HepG2 (cell line): ENCODE results near the gene HNRNPAB. TPM values are rescaled to one million over a fixed set of nuclear protein-coding genes. Genes with fewer than 3 reads are reported as not detected.

ENCODE experiments used
- ATAC-seq: fragments of 200-7000 bp; cut with Tn5 transposase; 3 replicates; pipeline ENCODE4 v1.9.1; 2020; ENCODE audit warnings: mild to moderate bottlenecking, moderate library complexity
- BruUV-seq: library from RNA; stranded (reverse); fragments of 400-500 nt; replicated peaks from 2 replicates; lab custom pipeline; 2021; lab: Mats Ljungman, UMichigan
- CTCF ChIA-PET: fragments of 300-600 bp; formaldehyde crosslinking; extraction: SDS; loops from one replicate; lab custom pipeline; 2021; ENCODE audit warnings: low total read pairs, inconsistent platforms, low intra/inter-chr PET ratio; lab: Yijun Ruan, JAX
- POLR2A ChIA-PET: fragments of 350-600 bp; sonication (Branson Sonifier 250); formaldehyde crosslinking; loops from one replicate; lab custom pipeline; 2020; ENCODE audit warnings: antibody characterized with exemption, inconsistent platforms; lab: Yijun Ruan, JAX
- DNase-seq: peaks from one replicate; pipeline ENCODE4 v3.0.0-alpha.2; 2015; ENCODE audit warnings: low spot score
- FAIRE-seq: peaks from 3 replicates; lab custom pipeline; 2011; peaks lifted over from hg19 to GRCh38; lab: Jason Lieb, UNC
- H2AFZ ChIP-seq: one replicate; pipeline ENCODE4 v1.6.1; 2011; ENCODE audit warnings: low read length, inconsistent platforms
- H3K27ac ChIP-seq: fragments of 300-600 bp; 3 replicates; pipeline ENCODE4 v1.8.0; 2011; ENCODE audit warnings: mixed run types, mild to moderate bottlenecking, mixed read lengths, low read length, inconsistent platforms; ENCODE audit not compliant: insufficient read depth; ENCODE audit errors: extremely low read length
- H3K27me3 ChIP-seq, 2 experiments: fragments of 200-600 bp in 1 of 2; 2 replicates in 1 of 2; 3 replicates in 1 of 2; pipeline versions ENCODE4 v1.6.0 to v1.8.0; 2011; ENCODE audit warnings: low read length in 2 of 2, mild to moderate bottlenecking in 2 of 2, moderate library complexity in 2 of 2, inconsistent platforms in 1 of 2; ENCODE audit not compliant: insufficient read depth in 2 of 2, control insufficient read depth in 1 of 2
- H3K36me3 ChIP-seq, 2 experiments: fragments of 200-600 bp in 1 of 2; replicated peaks in 1 of 2; 2 replicates in 1 of 2; 3 replicates in 1 of 2; pipeline versions ENCODE4 v1.5.1 to v1.8.0; 2011; ENCODE audit warnings: low read length in 2 of 2, inconsistent platforms in 1 of 2; ENCODE audit not compliant: insufficient read depth in 2 of 2, control insufficient read depth in 1 of 2
- H3K4me1 ChIP-seq: 2 replicates; pipeline ENCODE4 v1.5.1; 2012; ENCODE audit warnings: low read length, inconsistent platforms; ENCODE audit not compliant: insufficient read depth
- H3K4me2 ChIP-seq: 2 replicates; pipeline ENCODE4 v1.6.0; 2011; ENCODE audit warnings: low read depth, low read length, inconsistent platforms
- H3K4me3 ChIP-seq, 3 experiments: fragments of 200-600 bp in 1 of 3; sonication (generic), shearing (Covaris generic) in 1 of 3; replicated peaks in 1 of 3; 2 replicates each; pipeline ENCODE4 v1.5.1; 2011 to 2016; ENCODE audit warnings: low read length in 3 of 3, inconsistent platforms in 2 of 3, low read depth in 2 of 3, mild to moderate bottlenecking in 2 of 3, control low read depth in 1 of 3, mixed read lengths in 1 of 3; ENCODE audit not compliant: insufficient read depth in 1 of 3
- H3K79me2 ChIP-seq: one replicate; pipeline ENCODE4 v1.6.1; 2011; ENCODE audit warnings: low read length, inconsistent platforms; ENCODE audit not compliant: insufficient read depth
- H3K9ac ChIP-seq: 2 replicates; pipeline ENCODE4 v1.6.0; 2011; ENCODE audit warnings: mild to moderate bottlenecking, low read depth, low read length, inconsistent platforms; ENCODE audit not compliant: insufficient read depth
- H3K9me3 ChIP-seq: 2 replicates; pipeline ENCODE4 v1.5.1; 2012; ENCODE audit warnings: mild to moderate bottlenecking, low read length
- H4K20me1 ChIP-seq: 2 replicates; pipeline ENCODE4 v1.6.0; 2011; ENCODE audit warnings: inconsistent platforms, mild to moderate bottlenecking, low read length, moderate library complexity; ENCODE audit not compliant: insufficient read depth
- ARHGAP35 ChIP-seq: sonication (generic); formaldehyde crosslinking; IDR thresholded peaks from 2 replicates; pipeline ENCODE4 v1.9.0; 2022; ENCODE audit warnings: mild to moderate bottlenecking, inconsistent platforms, moderate library complexity, missing genetic modification reagents, borderline replicate concordance
- GRHL1 ChIP-seq: sonication (generic); formaldehyde crosslinking; conservative IDR thresholded peaks from 2 replicates; pipeline ENCODE4 v1.8.0; 2022; ENCODE audit warnings: missing genetic modification reagents
- GTF3A ChIP-seq: sonication (generic); formaldehyde crosslinking; conservative IDR thresholded peaks from 2 replicates; pipeline ENCODE4 v1.4.0; 2020; ENCODE audit warnings: mild to moderate bottlenecking, missing genetic modification reagents
- NFAT5 ChIP-seq: sonication (generic); formaldehyde crosslinking; IDR thresholded peaks from 2 replicates; pipeline ENCODE4 v1.4.0; 2020; ENCODE audit warnings: missing genetic modification reagents
- PPARG ChIP-seq: conservative IDR thresholded peaks from 2 replicates; pipeline ENCODE4 v1.6.1; 2016; ENCODE audit warnings: missing biosample characterization, missing genetic modification reagents
- SIX1 ChIP-seq: sonication (generic); formaldehyde crosslinking; IDR thresholded peaks from 2 replicates; pipeline ENCODE4 v1.4.0; 2020; ENCODE audit warnings: missing genetic modification reagents, borderline replicate concordance
- YY1 ChIP-seq: IDR thresholded peaks from 2 replicates; pipeline ENCODE4 v1.6.1; 2011; ENCODE audit warnings: low read length, low read depth, moderate library complexity, mild to moderate bottlenecking; ENCODE audit not compliant: insufficient read depth, insufficient replicate concordance
- ZNF256 ChIP-seq: sonication (generic); formaldehyde crosslinking; conservative IDR thresholded peaks from 2 replicates; pipeline ENCODE4 v1.4.0; 2020; ENCODE audit warnings: missing genetic modification reagents
- ZNF430 ChIP-seq: sonication (generic); formaldehyde crosslinking; IDR thresholded peaks from 2 replicates; pipeline ENCODE4 v1.9.0; 2021; ENCODE audit warnings: mild to moderate bottlenecking, missing genetic modification reagents
- ZSCAN5A ChIP-seq: sonication (generic); formaldehyde crosslinking; IDR thresholded peaks from 2 replicates; pipeline ENCODE4 v1.8.0; 2022; ENCODE audit warnings: mild to moderate bottlenecking, missing genetic modification reagents, borderline replicate concordance
- WGBS: methylation state at CpG from one replicate; pipeline ENCODE4 v1.1.6; 2017; ENCODE audit warnings: low lambda C conversion rate; 5-methylcytosine and 5-hydroxymethylcytosine counted together
- in situ Hi-C: cut with HindIII; loops from 2 replicates; pipeline ENCODE4 v1.10.0; 2017; ENCODE audit warnings: low pct_unique_long_range_greater_than_20kb; ENCODE audit not compliant: extremely low pct_ligation_motif_present
- intact Hi-C: fragments of 100-400 bp; cut with micrococcal nuclease; formaldehyde crosslinking; loops from one replicate; pipeline ENCODE4 v1.10.0; 2022; ENCODE audit not compliant: unreplicated experiment
- polyA plus RNA-seq, 8 experiments: library from polyadenylated mRNA; depleted of rRNA in 3 of 8; stranded (reverse) in 7 of 8; unstranded in 1 of 8; fragments of >200 nt; fragmentation: Illumina TruSeq in 4 of 8; extraction: Trizol in 4 of 8; gene quantifications; 2 replicates each; pipeline versions ENCODE4 v1.2.1 to v1.2.3, GENCODE V29; 2011 to 2016; ENCODE audit warnings: low read depth in 4 of 8, missing spikeins in 1 of 8, mixed read lengths in 1 of 8; ENCODE audit not compliant: insufficient read depth in 1 of 8
- total RNA-seq, 5 experiments: library from RNA; depleted of rRNA; stranded (reverse); fragments of >200 nt; fragmentation: Illumina TruSeq; extraction: Trizol; gene quantifications; 2 replicates each; pipeline ENCODE4 v1.2.3, GENCODE V29; 2016; ENCODE audit warnings: low read depth in 1 of 5

Gene HNRNPAB
- total and polyA plus RNA-seq, 2 of the 13 experiments (the other 11 are each of a cell fraction or from before 2014, with no cell fraction given) = 62.6 to 111 TPM

GRCh38 chr5:178245389-178245788, 41.1 kb downstream of the HNRNPAB start:
- Histone ChIP-seq H3K4me1 (no peaks in the 10 kb centered on the region), H2AFZ (no peak overlapping the region), H3K9ac (no peak overlapping the region), H4K20me1 (no peaks in the 10 kb centered on the region), H3K27me3 (peaks cover 1 to 33% of the 10 kb centered on the region in 2 experiments; a peak in 3 of 5 replicates), H3K79me2 (no peaks in the 10 kb centered on the region), H3K4me2 (no peak overlapping the region), H3K9me3 (no peaks in the 10 kb centered on the region), H3K36me3 (no peaks in the 10 kb centered on the region), H3K4me3 (no peak overlapping the region), H3K27ac (no peak overlapping the region)
- in situ Hi-C loops = no loop called here
- CTCF ChIA-PET = no interaction called here
- FAIRE-seq (no peak), DNase-seq (no peak), ATAC-seq (no peak)
- intact Hi-C loops = no loop called here
- POLR2A ChIA-PET = no interaction called here
- WGBS = 2% methylated on average over 2 of the region's 2 CpGs
- BruUV-seq = no TSS peak
- TF ChIP-seq SIX1 (CRISPR knock-in tag) (no peak), ZNF430 (CRISPR knock-in tag) (no peak), ARHGAP35 (no peak), ZNF256 (CRISPR knock-in tag) (no peak), ZSCAN5A (CRISPR knock-in tag) (no peak), NFAT5 (CRISPR knock-in tag) (no peak), GTF3A (CRISPR knock-in tag) (no peak), GRHL1 (CRISPR knock-in tag) (no peak), YY1 (no peak), PPARG (CRISPR knock-in tag) (no peak)
